MM.1S (cell line): ENCODE results near the gene CASZ1.

Experiments used
- DNase-seq: peaks from one replicate; pipeline ENCODE4 v3.0.0-alpha.2; 2015
- H2AFZ ChIP-seq: fragments of 300-600 bp; sonication (generic); 2 replicates; pipeline ENCODE4 v1.6.0; 2016; ENCODE audit warnings: antibody characterized with exemption, low read length
- H3F3A ChIP-seq: fragments of 300-600 bp; sonication (generic); 2 replicates; pipeline ENCODE4 v1.6.1; 2016; ENCODE audit warnings: mild to moderate bottlenecking, antibody characterized with exemption, low read length, moderate library complexity, mixed read lengths; ENCODE audit not compliant: insufficient read depth
- H3K27ac ChIP-seq: fragments of 300-600 bp; sonication (generic); 2 replicates; pipeline ENCODE4 v1.5.1; 2016; ENCODE audit warnings: mild to moderate bottlenecking, low read length
- H3K27me3 ChIP-seq: fragments of 300-600 bp; sonication (generic); replicated peaks from 2 replicates; pipeline ENCODE4 v1.6.0; 2016; ENCODE audit warnings: low read length; ENCODE audit not compliant: insufficient read depth
- H3K36me3 ChIP-seq: fragments of 300-600 bp; sonication (generic); replicated peaks from 2 replicates; pipeline ENCODE4 v1.6.1; 2016; ENCODE audit warnings: mild to moderate bottlenecking, low read length, mixed read lengths; ENCODE audit not compliant: insufficient read depth
- H3K4me1 ChIP-seq: fragments of 300-600 bp; sonication (generic); 2 replicates; pipeline ENCODE4 v1.6.1; 2016; ENCODE audit warnings: low read length, mixed read lengths
- H3K4me2 ChIP-seq: fragments of 300-600 bp; sonication (generic); 2 replicates; pipeline ENCODE4 v1.6.0; 2016; ENCODE audit warnings: low read depth, low read length
- H3K4me3 ChIP-seq: fragments of 300-600 bp; sonication (generic); 2 replicates; pipeline ENCODE4 v1.5.1; 2016; ENCODE audit warnings: low read length, mixed read lengths
- H3K79me2 ChIP-seq: fragments of 300-600 bp; sonication (generic); 2 replicates; pipeline ENCODE4 v1.6.1; 2016; ENCODE audit warnings: mixed run types, low read length, mixed read lengths
- H3K9ac ChIP-seq: fragments of 300-600 bp; sonication (generic); 2 replicates; pipeline ENCODE4 v1.6.1; 2016; ENCODE audit warnings: low read length, mixed read lengths
- H3K9me2 ChIP-seq: fragments of 300-600 bp; sonication (generic); replicated peaks from 2 replicates; pipeline ENCODE4 v1.6.1; 2016; ENCODE audit warnings: mild to moderate bottlenecking, low read length, mixed read lengths; ENCODE audit not compliant: insufficient read depth
- H3K9me3 ChIP-seq: fragments of 300-600 bp; sonication (generic); replicated peaks from 2 replicates; pipeline ENCODE4 v1.6.1; 2016; ENCODE audit warnings: mild to moderate bottlenecking, low read length, mixed read lengths; ENCODE audit not compliant: insufficient read depth
- H4K20me1 ChIP-seq: fragments of 300-600 bp; sonication (generic); 2 replicates; pipeline ENCODE4 v1.6.1; 2016; ENCODE audit warnings: mild to moderate bottlenecking, low read length, moderate library complexity, mixed read lengths; ENCODE audit not compliant: insufficient read depth
- CTCF ChIP-seq: fragments of 300-600 bp; sonication (generic); IDR thresholded peaks from 2 replicates; pipeline ENCODE4 v1.5.1; 2016; ENCODE audit warnings: antibody characterized with exemption, low read length, mixed read lengths
- EZH2 ChIP-seq: fragments of 300-600 bp; sonication (generic); optimal IDR thresholded peaks from 2 replicates; pipeline ENCODE3; 2017; ENCODE audit warnings: low read depth, mild to moderate bottlenecking, antibody characterized with exemption, low read length, mixed read lengths
- EZH2phosphoT487 ChIP-seq: fragments of 300-600 bp; sonication (generic); IDR thresholded peaks from 2 replicates; pipeline ENCODE4 v1.6.1; 2018; ENCODE audit warnings: antibody characterized with exemption, low read length

The CASZ1 gene

DNA sequence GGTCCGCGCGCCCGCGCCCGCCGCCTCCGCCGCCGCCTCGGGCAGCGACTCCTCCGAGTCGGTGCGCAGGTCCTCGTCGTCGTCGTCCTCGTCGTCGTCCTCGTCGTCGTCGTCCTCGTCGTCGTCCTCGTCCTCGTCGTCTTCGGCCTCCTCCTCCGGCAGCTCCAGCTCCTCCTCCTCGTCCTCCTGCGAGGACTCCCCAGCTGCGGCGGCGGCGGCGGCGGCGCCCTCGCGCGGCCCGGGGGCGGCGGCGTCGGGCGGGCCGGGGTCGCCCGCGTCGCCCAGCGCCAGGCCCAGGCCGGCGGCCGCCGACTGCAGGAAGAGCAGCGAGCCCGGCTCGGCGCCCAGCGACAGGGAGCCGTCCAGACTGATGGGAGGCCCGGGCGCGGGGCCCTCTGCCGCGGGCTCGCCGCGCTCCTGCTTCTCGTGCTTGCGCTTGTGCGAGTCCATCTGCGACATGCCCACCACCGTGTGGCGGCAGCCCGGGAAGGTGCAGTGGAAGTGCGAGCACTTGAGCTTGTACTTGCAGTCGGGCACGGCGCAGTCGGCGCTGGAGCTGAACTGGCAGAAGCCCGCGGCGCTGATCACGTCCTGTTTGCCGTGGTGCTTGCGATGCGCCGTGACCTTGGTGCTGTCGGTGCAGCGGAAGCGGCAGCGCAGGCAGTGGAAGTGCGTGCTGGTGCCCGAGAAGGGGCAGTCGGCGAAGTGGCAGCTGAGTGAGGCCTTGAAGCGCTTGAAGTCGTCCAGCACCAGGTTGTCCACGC, 157.3 kb downstream of the CASZ1 start:
- no peaks in the 10 kb centered on the region for H3K36me3 ChIP-seq
- no peaks in the 10 kb centered on the region for H3K79me2 ChIP-seq
- no peak overlapping the region for H3K9ac ChIP-seq
- no peaks in the 10 kb centered on the region for H3K9me3 ChIP-seq
- peaks cover 47% of the 10 kb centered on the region for H3K27me3 ChIP-seq
- no peaks in the 10 kb centered on the region for H3K9me2 ChIP-seq
- no peak overlapping the region for H3K4me3 ChIP-seq
- H3K4me2 ChIP-seq, result no peak overlapping the region
- H3K4me1 ChIP-seq, result no peaks in the 10 kb centered on the region
- H2AFZ ChIP-seq, result no peak overlapping the region
- TF ChIP-seq EZH2, result no peak
- TF ChIP-seq CTCF, result no peak
- H3K27ac ChIP-seq, result no peak overlapping the region
- H3F3A ChIP-seq, result no peaks in the 10 kb centered on the region
- H4K20me1 ChIP-seq, result no peaks in the 10 kb centered on the region; the same call in 1 of the 2 replicates
- DNase-seq, result no peak

DNA sequence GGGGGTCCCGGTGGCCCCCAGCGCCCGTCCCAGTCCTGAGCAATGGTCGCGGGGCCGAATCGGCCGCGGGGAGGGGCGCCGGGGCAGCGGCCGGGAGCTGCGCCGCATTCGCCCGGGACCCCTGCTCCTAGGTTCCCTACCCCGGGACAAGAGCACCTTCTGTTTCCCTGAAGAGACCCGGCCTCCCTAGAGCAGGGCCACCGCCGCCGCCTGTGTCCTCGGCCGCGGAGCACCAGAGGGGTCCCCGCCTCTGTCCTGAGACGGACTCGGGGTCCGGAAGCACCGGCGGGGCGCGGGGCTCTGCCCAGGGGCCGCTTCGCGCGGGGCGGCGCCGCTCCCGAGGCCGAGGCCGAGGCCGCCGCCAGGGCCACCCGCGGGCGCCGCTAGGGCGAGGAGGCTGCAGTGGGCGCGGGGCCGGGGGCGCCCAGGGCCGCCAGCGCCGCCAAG, 157.9 kb downstream of the CASZ1 start:
- H3K27ac ChIP-seq, result no peak overlapping the region
- no peak overlapping the region for H3K9ac ChIP-seq

DNA sequence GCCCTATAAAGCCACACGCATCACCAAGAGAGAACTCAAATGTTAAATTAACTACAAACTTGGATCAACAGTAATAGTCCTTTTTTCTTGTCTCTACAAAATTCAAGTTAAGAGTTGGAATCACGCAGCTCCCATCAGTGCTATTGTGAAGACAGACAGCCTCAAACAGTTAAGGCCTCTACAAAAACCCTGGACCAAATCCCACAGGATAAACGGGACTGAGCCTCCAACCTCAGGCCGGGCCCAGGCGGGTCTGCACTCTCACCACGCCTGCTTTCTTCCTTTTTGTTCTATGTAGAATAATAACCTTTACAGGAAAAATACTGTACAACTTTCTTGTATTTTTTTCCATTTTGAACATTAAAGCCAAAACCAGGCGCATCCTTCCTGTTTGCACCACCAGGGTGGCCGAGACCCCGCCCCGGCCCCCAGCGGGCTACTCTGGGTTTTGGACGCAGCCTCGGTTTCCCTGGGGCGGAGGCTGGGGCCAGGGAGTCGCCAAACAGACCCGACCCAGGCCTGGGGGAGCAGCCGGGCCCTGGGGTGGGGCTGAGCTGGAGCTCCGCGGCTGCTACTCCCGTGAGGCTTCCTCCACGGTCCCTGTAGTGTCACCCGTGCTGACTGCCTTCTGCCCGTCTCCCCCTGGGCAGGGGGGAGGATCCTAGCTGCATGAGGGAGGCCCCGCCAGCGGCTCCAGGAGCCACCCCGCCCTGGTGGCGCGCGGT, 158.4 kb downstream of the CASZ1 start:
- H3K4me1 ChIP-seq, result no peaks in the 10 kb centered on the region
- H3F3A ChIP-seq, result no peaks in the 10 kb centered on the region
- no peaks in the 10 kb centered on the region for H3K9me2 ChIP-seq
- no peak overlapping the region for H3K9ac ChIP-seq
- TF ChIP-seq EZH2phosphoT487 (no peak), EZH2 (no peak), CTCF (no peak)
- H3K79me2 ChIP-seq, result no peaks in the 10 kb centered on the region
- no peaks in the 10 kb centered on the region; the same call in 1 of the 2 replicates for H4K20me1 ChIP-seq
- H3K27me3 ChIP-seq, result peaks cover 36% of the 10 kb centered on the region
- no peaks in the 10 kb centered on the region for H3K36me3 ChIP-seq
- H3K4me2 ChIP-seq, result no peak overlapping the region
- H3K9me3 ChIP-seq, result no peaks in the 10 kb centered on the region
- DNase-seq, result no peak
- H2AFZ ChIP-seq, result no peak overlapping the region
- no peak overlapping the region for H3K27ac ChIP-seq
- no peak overlapping the region for H3K4me3 ChIP-seq

More for the DNA sequence above, 157.9 kb downstream of the CASZ1 start:
- Histone ChIP-seq H3K9me2 (no peaks in the 10 kb centered on the region), H3K4me1 (no peaks in the 10 kb centered on the region), H4K20me1 (no peaks in the 10 kb centered on the region; the same call in 1 of the 2 replicates), H3F3A (no peaks in the 10 kb centered on the region), H3K4me3 (no peak overlapping the region), H3K4me2 (no peak overlapping the region), H3K36me3 (no peaks in the 10 kb centered on the region), H2AFZ (no peak overlapping the region), H3K79me2 (no peaks in the 10 kb centered on the region), H3K27me3 (peaks cover 41% of the 10 kb centered on the region), H3K9me3 (no peaks in the 10 kb centered on the region)
- TF ChIP-seq CTCF (no peak), EZH2 (no peak), EZH2phosphoT487 (no peak)
- no peak for DNase-seq
